K562 (cell line): ENCODE measurements around the gene AMBRA1. TPM values are rescaled to one million over a fixed set of nuclear protein-coding genes. Genes with fewer than 3 reads are reported as not detected.

Experiments used
- ZC3H4 ChIP-seq: sonication (generic); formaldehyde crosslinking; IDR thresholded peaks from 2 replicates; pipeline ENCODE4 v1.9.0; 2021; ENCODE audit warnings: missing genetic modification reagents, borderline replicate concordance
- polyA plus RNA-seq, 8 experiments: library from polyadenylated mRNA; depleted of rRNA in 4 of 8; stranded (reverse) in 5 of 8; unstranded in 3 of 8; fragments of >200 nt; fragmentation: Nextera tagmentation in 2 of 8; fragmentation: Illumina TruSeq in 1 of 8; extraction: Ambion mirVana in 2 of 8; extraction: Trizol in 1 of 8; gene quantifications; 2 replicates each; pipeline versions ENCODE4 v1.2.1 to v1.2.3, GENCODE V29; 2011 to 2014; ENCODE audit warnings: inconsistent platforms in 1 of 8, missing spikeins in 1 of 8
- total RNA-seq, 7 experiments: library from RNA; depleted of rRNA in 6 of 7; stranded (reverse); fragments of >200 nt in 6 of 7; fragmentation: Illumina TruSeq in 2 of 7; extraction: Trizol in 2 of 7; gene quantifications; 2 replicates each; pipeline versions ENCODE4 v1.2.1 to v1.2.3, GENCODE V29; 2011 to 2021; ENCODE audit warnings: low replicate concordance in 1 of 7
- TF ChIP-seq, protein P1 (sequence below), 2 experiments: fragments of 450-650 bp in 1 of 2; sonication (generic) in 1 of 2; formaldehyde crosslinking in 1 of 2; IDR thresholded peaks in 1 of 2; conservative IDR thresholded peaks in 1 of 2; 2 replicates each; pipeline versions ENCODE4 v1.6.1 to v1.8.1; 2016 to 2023; ENCODE audit warnings: mild to moderate bottlenecking in 2 of 2, moderate library complexity in 2 of 2, inconsistent platforms in 1 of 2, missing genetic modification reagents in 1 of 2
- TF ChIP-seq, protein P2 (sequence below): IDR thresholded peaks from 2 replicates; pipeline ENCODE4 v1.6.1; 2014; ENCODE audit warnings: antibody characterized with exemption
- TF ChIP-seq, protein P3 (sequence below): fragments of 250-450 bp; sonication (Bioruptor Pico); IDR thresholded peaks from 2 replicates; pipeline ENCODE4 v1.5.0; 2021; ENCODE audit warnings: mild to moderate bottlenecking, borderline replicate concordance

Gene AMBRA1
- total and polyA plus RNA-seq, 9 of the 15 experiments (the other 6 are each of a cell fraction or from before 2014, with no cell fraction given) = 0.15 to 24.5 (median 13.0) TPM

DNA sequence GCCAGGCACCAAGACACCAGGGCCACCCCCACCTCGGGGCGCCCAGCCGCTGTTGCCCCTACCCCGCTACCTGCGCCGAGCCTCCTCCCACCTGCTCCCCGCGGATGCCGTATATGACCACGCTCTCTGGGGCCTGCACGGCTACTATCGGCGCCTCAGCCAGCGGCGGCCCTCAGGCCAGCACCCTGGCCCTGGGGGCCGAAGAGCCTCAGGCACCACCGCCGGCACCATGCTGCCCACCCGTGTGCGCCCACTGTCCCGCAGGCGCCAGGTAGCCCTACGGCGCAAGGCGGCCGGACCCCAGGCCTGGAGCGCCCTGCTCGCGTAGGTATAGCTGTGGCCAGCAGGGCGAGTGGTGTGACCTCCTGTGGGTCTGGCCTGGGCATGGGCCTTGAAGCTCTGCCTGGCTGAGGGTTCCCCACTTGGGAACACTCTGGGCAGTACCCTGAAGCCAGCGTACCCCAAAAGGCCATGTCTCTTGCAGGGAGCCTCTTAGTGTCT lies 227.1 kb downstream of the AMBRA1 start (continued):
- TF ChIP-seq, protein P1, sequence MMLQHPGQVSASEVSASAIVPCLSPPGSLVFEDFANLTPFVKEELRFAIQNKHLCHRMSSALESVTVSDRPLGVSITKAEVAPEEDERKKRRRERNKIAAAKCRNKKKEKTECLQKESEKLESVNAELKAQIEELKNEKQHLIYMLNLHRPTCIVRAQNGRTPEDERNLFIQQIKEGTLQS (IDR thresholded peaks at IDR 0.05) = peak; percentile 29; the same call in 1 of the 2 replicates
- TF ChIP-seq, protein P1 (CRISPR knock-in tag; conservative IDR thresholded peaks at IDR 0.05) = no peak
- TF ChIP-seq ZC3H4 (CRISPR knock-in tag) = no peak
- TF ChIP-seq, protein P2, sequence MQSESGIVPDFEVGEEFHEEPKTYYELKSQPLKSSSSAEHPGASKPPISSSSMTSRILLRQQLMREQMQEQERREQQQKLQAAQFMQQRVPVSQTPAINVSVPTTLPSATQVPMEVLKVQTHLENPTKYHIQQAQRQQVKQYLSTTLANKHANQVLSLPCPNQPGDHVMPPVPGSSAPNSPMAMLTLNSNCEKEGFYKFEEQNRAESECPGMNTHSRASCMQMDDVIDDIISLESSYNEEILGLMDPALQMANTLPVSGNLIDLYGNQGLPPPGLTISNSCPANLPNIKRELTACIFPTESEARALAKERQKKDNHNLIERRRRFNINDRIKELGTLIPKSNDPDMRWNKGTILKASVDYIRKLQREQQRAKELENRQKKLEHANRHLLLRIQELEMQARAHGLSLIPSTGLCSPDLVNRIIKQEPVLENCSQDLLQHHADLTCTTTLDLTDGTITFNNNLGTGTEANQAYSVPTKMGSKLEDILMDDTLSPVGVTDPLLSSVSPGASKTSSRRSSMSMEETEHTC = no peak
- TF ChIP-seq, protein P3, sequence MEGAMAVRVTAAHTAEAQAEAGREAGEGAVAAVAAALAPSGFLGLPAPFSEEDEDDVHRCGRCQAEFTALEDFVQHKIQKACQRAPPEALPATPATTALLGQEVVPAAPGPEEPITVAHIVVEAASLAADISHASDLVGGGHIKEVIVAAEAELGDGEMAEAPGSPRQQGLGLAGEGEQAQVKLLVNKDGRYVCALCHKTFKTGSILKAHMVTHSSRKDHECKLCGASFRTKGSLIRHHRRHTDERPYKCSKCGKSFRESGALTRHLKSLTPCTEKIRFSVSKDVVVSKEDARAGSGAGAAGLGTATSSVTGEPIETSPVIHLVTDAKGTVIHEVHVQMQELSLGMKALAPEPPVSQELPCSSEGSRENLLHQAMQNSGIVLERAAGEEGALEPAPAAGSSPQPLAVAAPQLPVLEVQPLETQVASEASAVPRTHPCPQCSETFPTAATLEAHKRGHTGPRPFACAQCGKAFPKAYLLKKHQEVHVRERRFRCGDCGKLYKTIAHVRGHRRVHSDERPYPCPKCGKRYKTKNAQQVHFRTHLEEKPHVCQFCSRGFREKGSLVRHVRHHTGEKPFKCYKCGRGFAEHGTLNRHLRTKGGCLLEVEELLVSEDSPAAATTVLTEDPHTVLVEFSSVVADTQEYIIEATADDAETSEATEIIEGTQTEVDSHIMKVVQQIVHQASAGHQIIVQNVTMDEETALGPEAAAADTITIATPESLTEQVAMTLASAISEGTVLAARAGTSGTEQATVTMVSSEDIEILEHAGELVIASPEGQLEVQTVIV = no peak
